ENCODE measurements around the gene EFNA2. TPM values are rescaled to one million over a fixed set of nuclear protein-coding genes. Genes with fewer than 3 reads are reported as not detected.

The EFNA2 gene
- polyA plus RNA-seq, 1 of the 3 experiments (the other 2 are of a cell fraction): 1.1 TPM

- POLR2A ChIA-PET: no interaction called here
- CTCF ChIA-PET: no interaction called here
- H3K9ac ChIP-seq: no peak overlapping the region
- H3K27me3 ChIP-seq (ENCODE audit: insufficient read depth): no peaks in the 10 kb centered on the region
- H3K4me1 ChIP-seq (ENCODE audit: control insufficient read depth in 1 of 2, insufficient read depth in 2 of 2, low read depth in 1 of 2, low read length in 1 of 2): peaks cover 0 to 7% of the 10 kb centered on the region in 2 experiments; a peak in 1 of 4 replicates
- H3K36me3 ChIP-seq (replicated peaks in 1 of 2; ENCODE audit: control insufficient read depth in 1 of 2, insufficient read depth in 2 of 2, low read length in 1 of 2): no peaks in the 10 kb centered on the region
- H3K4me3 ChIP-seq (ENCODE audit: low read depth in 2 of 2, low read length in 1 of 2): no peak overlapping the region
- H3K4me2 ChIP-seq: no peak overlapping the region
- no peak overlapping the region for H2AFZ ChIP-seq (ENCODE audit: low read depth)
- no peaks in the 10 kb centered on the region for H3K9me3 ChIP-seq
- no peak for DNase-seq
- H3K9me2 ChIP-seq: no peaks in the 10 kb centered on the region
- TF ChIP-seq FOSL2 (IDR thresholded peaks at IDR 0.05; ENCODE audit: borderline replicate concordance, low read depth): no peak
- no peak for TF ChIP-seq GABPA (IDR thresholded peaks at IDR 0.05; ENCODE audit: low read depth)
- TF ChIP-seq NRF1 (IDR thresholded peaks at IDR 0.05; ENCODE audit: low read depth, low read length): no peak
- no peak for TF ChIP-seq NFIC (IDR thresholded peaks at IDR 0.05; ENCODE audit: borderline replicate concordance)
- TF ChIP-seq MAX (IDR thresholded peaks at IDR 0.05; ENCODE audit: low read depth): no peak
- TF ChIP-seq TEAD4 (IDR thresholded peaks at IDR 0.05; ENCODE audit: borderline replicate concordance, insufficient read depth): no peak
- no peak for TF ChIP-seq FOXJ3 (CRISPR knock-in tag; IDR thresholded peaks at IDR 0.05)
- no peak for TF ChIP-seq FOXM1 (IDR thresholded peaks at IDR 0.05; ENCODE audit: low read depth)
- TF ChIP-seq ZBTB33 (IDR thresholded peaks at IDR 0.05; ENCODE audit: borderline replicate concordance, low read depth): no peak
- no peak for TF ChIP-seq CHD2 (IDR thresholded peaks at IDR 0.05; ENCODE audit: low read length, partially characterized antibody)
- TF ChIP-seq CTCF (IDR thresholded peaks at IDR 0.05): no peak
- no peak for TF ChIP-seq JUND (IDR thresholded peaks at IDR 0.05)
- no peak for TF ChIP-seq REST (IDR thresholded peaks at IDR 0.05; ENCODE audit: low read depth, low read length)
- no peak for TF ChIP-seq IRF3 (IDR thresholded peaks at IDR 0.05; ENCODE audit: low read depth, low read length)
- TF ChIP-seq, protein P1, sequence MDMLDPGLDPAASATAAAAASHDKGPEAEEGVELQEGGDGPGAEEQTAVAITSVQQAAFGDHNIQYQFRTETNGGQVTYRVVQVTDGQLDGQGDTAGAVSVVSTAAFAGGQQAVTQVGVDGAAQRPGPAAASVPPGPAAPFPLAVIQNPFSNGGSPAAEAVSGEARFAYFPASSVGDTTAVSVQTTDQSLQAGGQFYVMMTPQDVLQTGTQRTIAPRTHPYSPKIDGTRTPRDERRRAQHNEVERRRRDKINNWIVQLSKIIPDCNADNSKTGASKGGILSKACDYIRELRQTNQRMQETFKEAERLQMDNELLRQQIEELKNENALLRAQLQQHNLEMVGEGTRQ (IDR thresholded peaks at IDR 0.05; ENCODE audit: borderline replicate concordance, low read depth, low read length): no peak
- TF ChIP-seq EZH2phosphoT487 (IDR thresholded peaks at IDR 0.05; ENCODE audit: borderline replicate concordance, low read depth): no peak
- no peak for TF ChIP-seq PBX3 (IDR thresholded peaks at IDR 0.05)
- WGBS (ENCODE audit: low lambda C conversion rate): 86% methylated on average over 16 of the region's 17 CpGs
- H3K79me2 ChIP-seq (ENCODE audit: insufficient read depth): no peaks in the 10 kb centered on the region
- no peak overlapping the region for H3K27ac ChIP-seq (ENCODE audit: low read depth in 2 of 2, low read length in 1 of 2)
- no peaks in the 10 kb centered on the region for H4K20me1 ChIP-seq (ENCODE audit: insufficient read depth)
- no peaks in the 10 kb centered on the region for H3F3A ChIP-seq (replicated peaks; ENCODE audit: insufficient read depth)
Observed at GRCh38 chr19:1292419-1293151, 6.9 kb downstream of the EFNA2 start.

Data from SK-N-SH (cell line).